ENCODE data around the gene S100A13.

GRCh38 chr1:153612111-153612754 lies 15.1 kb downstream of the S100A13 start:
- TF ChIP-seq CTCF (IDR thresholded peaks at IDR 0.05) (no peak), POLR2A (IDR thresholded peaks at IDR 0.05) (no peak)
